Nephron (organoid): ENCODE data around the gene EXOC3L1.

Source experiments
- H3K27ac Mint-ChIP-seq, 3 experiments: 2 replicates each; pipeline ENCODE4 v1.8.0; 2020; ENCODE audit warnings: mixed read lengths in 3 of 3, mild to moderate bottlenecking in 2 of 3, moderate library complexity in 1 of 3
- H3K27me3 Mint-ChIP-seq: 2 replicates; pipeline ENCODE4 v1.8.0; 2021; ENCODE audit warnings: low read depth, mild to moderate bottlenecking, moderate library complexity, mixed read lengths
- H3K36me3 Mint-ChIP-seq: 2 replicates; pipeline ENCODE4 v1.8.0; 2020; ENCODE audit warnings: low read depth, mixed read lengths
- H3K4me1 Mint-ChIP-seq: 2 replicates; pipeline ENCODE4 v1.8.0; 2020; ENCODE audit warnings: mixed read lengths
- H3K4me3 Mint-ChIP-seq, 3 experiments: 2 replicates each; pipeline ENCODE4 v1.8.0; 2020; ENCODE audit warnings: mild to moderate bottlenecking in 3 of 3, mixed read lengths in 3 of 3, moderate library complexity in 2 of 3
- H3K9me3 Mint-ChIP-seq: 2 replicates; pipeline ENCODE4 v1.8.0; 2020; ENCODE audit warnings: mixed read lengths
- CTCF ChIP-seq, 3 experiments: fragments of 200-600 bp; sonication (generic); IDR thresholded peaks; one replicate each; pipeline ENCODE4 v1.5.0; 2021; ENCODE audit warnings: antibody characterized with exemption in 3 of 3; ENCODE audit not compliant: unreplicated experiment in 3 of 3

Gene EXOC3L1

DNA sequence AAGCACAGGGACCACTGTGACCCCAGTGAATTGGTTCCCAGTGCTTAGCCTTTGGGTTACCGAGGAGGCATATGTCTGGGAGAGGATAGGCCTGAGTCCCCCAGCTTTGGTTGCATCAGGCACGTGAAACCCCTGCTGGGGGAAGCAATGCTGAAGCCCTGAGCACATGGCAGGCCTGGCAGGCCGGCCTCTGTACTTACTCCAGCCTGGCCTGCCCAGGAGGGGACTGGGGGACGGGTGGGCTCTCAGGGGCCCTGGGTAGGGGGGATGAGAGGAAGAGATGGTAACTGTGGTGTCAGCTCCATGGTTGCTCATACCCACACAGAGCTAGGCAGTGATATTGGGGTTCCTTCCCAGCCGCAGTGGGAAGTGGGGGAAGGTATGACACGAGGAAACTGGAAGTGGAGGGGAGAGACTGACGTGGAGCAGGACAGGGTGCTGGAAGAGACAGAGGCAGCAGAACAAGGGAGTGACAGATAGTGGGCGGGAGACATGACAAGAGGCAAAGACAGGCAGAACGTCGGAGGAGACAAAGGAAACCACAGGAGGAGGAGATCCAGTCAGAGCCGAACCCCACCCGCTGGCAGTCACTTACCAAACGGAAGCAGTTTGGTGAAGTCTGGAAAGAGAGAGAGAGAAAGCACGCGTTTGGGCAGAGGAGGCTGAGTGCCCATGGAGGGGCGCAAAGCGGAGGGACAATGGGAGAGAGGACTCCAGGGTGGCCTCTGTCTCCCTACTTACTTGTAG is 46.1 kb upstream of the EXOC3L1 start:
- H3K9me3 Mint-ChIP-seq = no peaks in the 10 kb centered on the region
- no peak overlapping the region for H3K4me3 Mint-ChIP-seq
- H3K36me3 Mint-ChIP-seq = peaks cover 17% of the 10 kb centered on the region
- no peaks in the 10 kb centered on the region for H3K4me1 Mint-ChIP-seq
- no peak overlapping the region for H3K27ac Mint-ChIP-seq
- TF ChIP-seq CTCF (IDR thresholded peaks at IDR 0.05; ENCODE audit: unreplicated experiment in 3 of 3) = no peak
- no peaks in the 10 kb centered on the region for H3K27me3 Mint-ChIP-seq

DNA sequence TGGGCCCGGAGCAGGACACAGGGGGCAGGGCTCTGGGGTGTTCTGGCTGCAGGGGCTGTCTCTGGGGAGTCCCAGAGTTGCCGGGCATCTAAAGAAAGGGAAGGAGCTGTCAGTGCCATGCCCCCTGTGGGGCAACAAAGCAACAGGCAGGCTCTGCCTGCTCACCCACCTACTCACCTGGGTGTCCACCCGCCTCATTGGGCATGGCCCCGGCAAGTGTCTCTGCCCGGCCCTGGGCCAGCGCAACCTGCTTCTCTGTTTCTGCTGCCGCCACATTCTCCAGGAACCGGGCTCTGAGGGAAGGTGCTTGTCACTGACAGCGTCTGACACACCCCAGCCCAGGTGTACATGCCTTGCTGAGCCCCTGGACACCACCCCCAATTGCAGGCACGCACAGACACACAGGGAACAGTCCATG is 44.3 kb upstream of the EXOC3L1 start:
- Mint-ChIP-seq H3K36me3 (peaks cover 24% of the 10 kb centered on the region), H3K4me3 (no peak overlapping the region), H3K9me3 (no peaks in the 10 kb centered on the region), H3K27ac (no peak overlapping the region), H3K4me1 (no peaks in the 10 kb centered on the region), H3K27me3 (no peaks in the 10 kb centered on the region)
- no peak for TF ChIP-seq CTCF (IDR thresholded peaks at IDR 0.05; ENCODE audit: unreplicated experiment in 3 of 3)

- H3K27me3 Mint-ChIP-seq = no peaks in the 10 kb centered on the region
- H3K36me3 Mint-ChIP-seq = peaks cover 27% of the 10 kb centered on the region
- H3K9me3 Mint-ChIP-seq = no peaks in the 10 kb centered on the region
- H3K4me3 Mint-ChIP-seq = no peak overlapping the region
- no peaks in the 10 kb centered on the region for H3K4me1 Mint-ChIP-seq
- TF ChIP-seq CTCF (IDR thresholded peaks at IDR 0.05; ENCODE audit: unreplicated experiment in 3 of 3) = no peak
- H3K27ac Mint-ChIP-seq = no peak overlapping the region
Measured at GRCh38 chr16:67233596-67233995, 43.7 kb upstream of the EXOC3L1 start.

DNA sequence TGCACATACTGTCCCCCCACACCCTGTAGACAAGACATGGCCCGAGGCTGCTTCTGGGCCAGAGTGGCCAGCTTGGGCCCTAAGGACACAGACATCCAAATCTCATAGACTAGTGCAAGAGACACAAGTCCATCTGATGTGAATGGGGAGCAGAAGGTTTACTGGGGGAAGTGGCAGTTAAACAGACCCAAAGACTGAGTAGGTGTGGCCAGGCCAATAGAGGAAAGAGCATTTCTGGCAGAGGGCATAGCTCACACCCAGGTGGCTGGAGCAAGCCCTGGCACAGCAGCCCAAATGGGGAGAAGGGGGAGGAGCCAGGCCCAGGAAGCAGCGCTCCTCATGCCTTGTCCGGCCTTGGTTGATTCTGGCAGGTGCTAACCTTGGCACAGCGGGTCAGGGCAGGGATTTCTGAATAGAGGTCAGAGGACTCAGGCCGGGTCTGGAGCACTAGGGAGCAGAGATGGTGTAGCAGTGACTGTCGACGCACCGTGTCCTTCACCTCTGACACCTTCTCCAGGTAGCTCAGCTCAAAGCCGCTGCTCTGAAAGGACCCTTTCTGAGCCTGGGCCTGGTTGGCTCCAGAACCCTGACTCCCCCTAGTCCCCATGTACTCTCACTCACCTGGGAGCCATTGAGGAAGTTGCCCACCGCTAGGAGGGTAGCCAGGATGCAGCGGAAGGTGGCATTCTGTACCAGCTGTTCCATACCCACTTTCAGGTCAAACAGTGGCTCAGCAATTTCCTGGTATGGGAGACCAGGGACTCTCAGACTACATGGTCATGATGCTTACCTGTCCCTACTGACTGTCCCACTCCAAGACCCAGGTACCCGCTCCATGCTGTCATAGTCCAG is 41.1 kb upstream of the EXOC3L1 start:
- Mint-ChIP-seq H3K36me3 (peaks cover 20% of the 10 kb centered on the region), H3K4me1 (peaks cover 18% of the 10 kb centered on the region), H3K27ac (no peak overlapping the region), H3K27me3 (no peaks in the 10 kb centered on the region), H3K4me3 (no peak overlapping the region), H3K9me3 (no peaks in the 10 kb centered on the region)
- TF ChIP-seq CTCF (IDR thresholded peaks at IDR 0.05; ENCODE audit: unreplicated experiment in 3 of 3) = no peak

GRCh38 chr16:67229906-67230808 is 40.2 kb upstream of the EXOC3L1 start:
- no peak overlapping the region for H3K27ac Mint-ChIP-seq
- no peaks in the 10 kb centered on the region for H3K27me3 Mint-ChIP-seq
- peaks cover 25% of the 10 kb centered on the region for H3K4me1 Mint-ChIP-seq
- no peaks in the 10 kb centered on the region for H3K9me3 Mint-ChIP-seq
- H3K4me3 Mint-ChIP-seq = peak overlapping the region; percentile 99 to 100 (median 99)
- no peak for TF ChIP-seq CTCF (IDR thresholded peaks at IDR 0.05; ENCODE audit: unreplicated experiment in 3 of 3)
- H3K36me3 Mint-ChIP-seq = peaks cover 18% of the 10 kb centered on the region
